Stimulated activated naive CD8-positive, alpha-beta T cell treated with anti-CD3 and anti-CD28 coated beads, Interleukin-15, Interleukin-2, amounts not matched to agents 100 ng/mL and 50 ng/mL, for 24 hours (primary cell): ENCODE measurements around the gene CRISPLD2.
"Not testable (repeated sequence)": the region's sequence is repeated elsewhere in the genome, so short reads cannot be mapped to it uniquely, and the experiment has no call there.

Experiments used
- H3K27ac Mint-ChIP-seq: one replicate; pipeline ENCODE4 v1.8.0; 2021; ENCODE audit warnings: mild to moderate bottlenecking, mixed read lengths
- H3K27me3 Mint-ChIP-seq: one replicate; pipeline ENCODE4 v1.8.0; 2021; ENCODE audit warnings: mixed read lengths
- H3K36me3 Mint-ChIP-seq: one replicate; pipeline ENCODE4 v1.8.0; 2021; ENCODE audit warnings: low read depth, mixed read lengths
- H3K4me1 Mint-ChIP-seq: one replicate; pipeline ENCODE4 v1.8.0; 2021; ENCODE audit warnings: low read depth, mixed read lengths
- H3K4me3 Mint-ChIP-seq: one replicate; pipeline ENCODE4 v1.8.0; 2021; ENCODE audit warnings: mild to moderate bottlenecking, mixed read lengths
- H3K9me3 Mint-ChIP-seq: one replicate; pipeline ENCODE4 v1.8.0; 2021; ENCODE audit warnings: mixed read lengths

The CRISPLD2 gene

DNA sequence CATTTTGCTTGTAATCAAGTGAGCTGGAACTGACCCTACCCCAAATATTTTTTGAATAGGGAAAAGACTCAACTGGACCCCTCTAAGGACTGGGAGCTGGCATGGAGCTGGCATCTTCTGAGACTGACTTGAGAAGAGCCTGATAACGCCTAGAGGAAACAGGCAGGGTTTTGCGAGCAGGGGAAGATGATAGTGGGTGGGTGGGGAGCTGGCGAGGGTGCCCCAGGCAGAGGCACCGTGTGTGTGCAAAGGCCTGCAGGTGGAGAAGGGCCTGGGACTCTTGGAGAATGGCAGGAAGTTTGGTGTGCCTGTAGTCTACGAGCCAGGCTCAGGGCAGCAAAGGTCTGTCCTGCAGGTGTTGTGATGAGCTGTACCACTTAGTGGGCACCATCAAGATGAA lies 4.1 kb downstream of the CRISPLD2 start:
- Mint-ChIP-seq H3K4me3 (no peak overlapping the region), H3K9me3 (no peaks in the 10 kb centered on the region), H3K36me3 (no peaks in the 10 kb centered on the region), H3K4me1 (peaks cover 9% of the 10 kb centered on the region), H3K27ac (no peak overlapping the region), H3K27me3 (peaks cover 42% of the 10 kb centered on the region)

DNA sequence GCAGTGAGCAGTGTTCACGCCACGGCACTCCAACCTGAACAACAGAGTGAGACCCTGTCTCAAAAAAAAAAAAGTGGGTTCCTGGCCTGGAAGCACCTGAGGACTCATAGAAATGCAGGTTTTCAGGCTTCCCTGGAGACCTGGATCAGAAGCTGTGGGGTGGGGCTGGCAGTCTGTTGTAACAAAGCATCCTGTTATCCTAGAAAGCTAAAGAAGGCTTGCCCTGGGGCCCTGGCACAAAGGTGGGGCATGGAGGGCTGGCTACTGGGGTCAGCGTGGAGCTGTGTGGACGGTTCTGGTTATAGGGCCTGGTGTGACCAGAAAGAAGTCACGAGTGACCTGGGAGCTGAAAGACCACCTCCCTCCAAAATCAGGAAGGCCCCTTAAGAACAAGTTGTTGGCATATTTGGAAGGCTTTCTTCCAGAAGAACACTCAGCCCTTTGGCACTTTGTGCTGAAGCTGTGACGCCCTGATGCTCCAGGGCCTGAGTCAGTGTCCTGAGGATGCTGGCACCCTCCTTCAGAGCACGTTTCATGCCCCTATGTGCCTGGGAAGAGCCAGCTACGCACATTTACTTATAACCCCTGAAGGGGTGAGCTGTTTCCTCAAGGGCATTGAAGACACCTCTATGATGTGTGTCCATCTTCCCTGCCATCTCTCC lies 6.2 kb downstream of the CRISPLD2 start:
- H3K9me3 Mint-ChIP-seq, result no peaks in the 10 kb centered on the region
- H3K27ac Mint-ChIP-seq, result no peak overlapping the region
- H3K4me1 Mint-ChIP-seq, result no peaks in the 10 kb centered on the region
- no peak overlapping the region for H3K4me3 Mint-ChIP-seq
- H3K36me3 Mint-ChIP-seq, result no peaks in the 10 kb centered on the region
- peaks cover 34% of the 10 kb centered on the region for H3K27me3 Mint-ChIP-seq

DNA sequence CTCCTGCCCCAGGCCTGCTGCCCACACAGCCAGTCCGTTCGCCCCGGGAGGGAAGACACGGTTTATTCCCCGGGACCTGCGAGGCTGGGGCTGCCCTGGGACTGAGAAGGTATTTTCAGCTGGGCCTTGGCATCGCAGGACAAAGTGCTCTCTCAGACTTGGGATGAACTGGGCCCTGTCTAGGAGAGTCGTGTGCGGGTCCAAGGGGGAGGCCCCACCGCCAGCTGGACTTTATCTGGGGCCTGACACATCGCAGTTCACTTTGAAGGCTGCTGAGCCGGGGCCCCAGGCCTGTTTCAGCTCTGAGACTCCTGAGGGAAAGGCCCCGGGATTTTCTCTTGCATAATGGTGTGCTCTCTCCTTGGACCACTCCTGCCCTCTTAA lies 6.8 kb downstream of the CRISPLD2 start:
- Mint-ChIP-seq H3K4me1 (no peaks in the 10 kb centered on the region), H3K9me3 (no peaks in the 10 kb centered on the region), H3K27ac (no peak overlapping the region), H3K4me3 (no peak overlapping the region), H3K27me3 (peaks cover 30% of the 10 kb centered on the region), H3K36me3 (no peaks in the 10 kb centered on the region)

DNA sequence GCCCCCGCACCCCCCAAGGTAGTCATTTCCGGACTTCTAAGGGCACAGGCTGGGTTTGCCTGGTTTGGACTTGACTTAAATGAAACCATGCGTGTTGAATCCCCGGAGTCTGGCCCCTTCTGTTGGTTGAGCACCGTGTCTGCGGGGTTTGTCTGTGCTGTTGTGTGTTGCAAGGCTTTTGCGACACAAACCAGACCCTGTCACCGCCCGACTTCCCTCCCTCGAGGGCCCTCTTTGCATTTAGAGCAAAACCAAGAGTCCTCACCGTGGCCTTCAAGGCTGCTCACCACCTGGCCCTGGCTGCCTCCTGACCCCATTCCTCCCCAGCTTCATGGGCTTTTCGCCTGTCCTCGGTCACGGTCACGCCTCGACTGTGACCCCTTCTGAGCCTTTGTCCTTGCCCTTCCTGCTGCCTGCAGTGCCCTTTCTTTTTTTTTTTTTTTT lies 7.4 kb downstream of the CRISPLD2 start:
- Mint-ChIP-seq H3K9me3 (no peaks in the 10 kb centered on the region), H3K27ac (no peak overlapping the region), H3K4me3 (no peak overlapping the region), H3K4me1 (no peaks in the 10 kb centered on the region), H3K27me3 (peaks cover 24% of the 10 kb centered on the region), H3K36me3 (no peaks in the 10 kb centered on the region)

DNA sequence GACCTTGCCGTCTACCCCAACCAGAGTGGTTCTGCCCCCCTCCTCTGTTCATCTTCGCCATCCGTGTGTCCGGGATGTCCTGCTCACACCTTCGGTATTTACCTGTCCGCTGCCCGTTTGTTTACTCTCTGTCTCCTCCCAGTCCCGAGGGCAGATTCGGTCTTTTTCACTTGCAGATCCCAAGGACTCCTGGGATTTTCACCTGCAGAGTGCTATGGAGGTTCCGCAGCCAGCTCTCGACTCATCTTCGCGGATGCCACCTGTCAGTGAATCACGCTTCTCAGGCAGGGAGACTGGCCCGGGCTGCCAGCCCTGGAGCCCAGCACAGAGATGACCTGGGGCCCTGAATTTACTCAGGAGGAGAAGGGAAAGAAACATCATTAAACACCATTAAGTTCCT lies 8.1 kb downstream of the CRISPLD2 start:
- Mint-ChIP-seq H3K27ac (no peak overlapping the region), H3K4me1 (no peaks in the 10 kb centered on the region), H3K9me3 (no peaks in the 10 kb centered on the region)

DNA sequence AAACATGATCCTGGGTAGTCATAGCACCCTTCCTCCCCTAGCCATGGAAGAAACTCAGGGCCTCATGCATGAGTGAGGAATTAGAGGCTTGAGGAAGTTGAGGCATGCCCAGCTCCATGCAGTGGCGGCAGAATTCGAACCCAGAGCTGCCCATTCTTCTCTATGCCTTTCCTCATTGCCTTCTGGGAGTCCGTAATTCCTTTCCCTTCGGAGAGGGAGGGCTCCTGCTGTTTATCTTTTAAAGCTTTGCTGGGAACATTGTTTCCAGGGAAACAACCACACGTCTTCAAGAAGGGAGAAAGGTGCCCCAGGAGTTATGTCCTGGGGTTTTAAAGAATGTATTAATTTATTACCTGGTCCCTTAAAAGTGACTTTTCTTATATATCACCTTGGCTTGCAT lies 8.5 kb downstream of the CRISPLD2 start:
- no peaks in the 10 kb centered on the region for H3K36me3 Mint-ChIP-seq
- no peaks in the 10 kb centered on the region for H3K9me3 Mint-ChIP-seq
- no peak overlapping the region for H3K4me3 Mint-ChIP-seq
- peaks cover 15% of the 10 kb centered on the region for H3K27me3 Mint-ChIP-seq
- H3K4me1 Mint-ChIP-seq, result no peaks in the 10 kb centered on the region
- H3K27ac Mint-ChIP-seq, result no peak overlapping the region

More for the DNA sequence above, 8.1 kb downstream of the CRISPLD2 start:
- H3K36me3 Mint-ChIP-seq, result no peaks in the 10 kb centered on the region
- H3K4me3 Mint-ChIP-seq, result no peak overlapping the region
- H3K27me3 Mint-ChIP-seq, result peaks cover 19% of the 10 kb centered on the region

DNA sequence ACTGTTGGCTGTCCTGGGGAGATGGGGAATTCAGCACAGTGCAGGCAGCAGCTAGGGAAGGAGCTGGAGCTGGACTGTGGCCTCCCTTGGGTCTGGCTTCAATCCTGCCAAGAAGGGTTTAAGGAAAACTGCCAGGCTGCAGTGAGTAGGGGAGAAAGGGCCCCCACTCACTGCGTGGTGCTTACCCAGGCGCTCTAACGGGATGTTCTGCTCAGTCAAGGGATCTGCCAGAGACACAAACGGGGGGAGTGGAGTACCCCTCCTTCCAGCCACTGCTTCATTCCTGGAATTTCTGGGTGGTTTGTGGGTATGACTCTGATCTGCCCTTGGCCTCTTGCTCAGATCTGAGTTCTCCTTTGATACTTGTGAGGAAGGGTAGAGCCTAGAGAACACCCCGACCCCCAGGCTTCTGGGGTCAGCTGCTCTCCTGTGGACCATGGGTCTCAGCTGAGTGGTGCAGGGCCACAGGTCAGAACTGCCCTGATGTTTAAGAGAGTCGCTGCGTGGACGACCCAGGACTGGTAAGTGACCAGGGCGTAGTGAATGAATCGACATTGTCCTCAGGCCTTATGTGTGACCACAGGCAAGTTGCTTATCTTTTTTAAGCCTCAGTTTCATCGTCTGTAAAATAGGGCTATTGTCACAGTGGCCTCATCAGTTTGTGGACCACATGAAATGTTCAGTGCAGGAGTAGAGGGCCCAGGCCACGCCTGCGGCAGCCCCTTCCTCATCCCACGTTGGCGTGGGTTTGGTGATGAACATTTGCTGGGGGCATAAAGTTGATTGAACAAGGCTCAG lies 9.6 kb downstream of the CRISPLD2 start:
- H3K27me3 Mint-ChIP-seq, result peaks cover 9% of the 10 kb centered on the region

DNA sequence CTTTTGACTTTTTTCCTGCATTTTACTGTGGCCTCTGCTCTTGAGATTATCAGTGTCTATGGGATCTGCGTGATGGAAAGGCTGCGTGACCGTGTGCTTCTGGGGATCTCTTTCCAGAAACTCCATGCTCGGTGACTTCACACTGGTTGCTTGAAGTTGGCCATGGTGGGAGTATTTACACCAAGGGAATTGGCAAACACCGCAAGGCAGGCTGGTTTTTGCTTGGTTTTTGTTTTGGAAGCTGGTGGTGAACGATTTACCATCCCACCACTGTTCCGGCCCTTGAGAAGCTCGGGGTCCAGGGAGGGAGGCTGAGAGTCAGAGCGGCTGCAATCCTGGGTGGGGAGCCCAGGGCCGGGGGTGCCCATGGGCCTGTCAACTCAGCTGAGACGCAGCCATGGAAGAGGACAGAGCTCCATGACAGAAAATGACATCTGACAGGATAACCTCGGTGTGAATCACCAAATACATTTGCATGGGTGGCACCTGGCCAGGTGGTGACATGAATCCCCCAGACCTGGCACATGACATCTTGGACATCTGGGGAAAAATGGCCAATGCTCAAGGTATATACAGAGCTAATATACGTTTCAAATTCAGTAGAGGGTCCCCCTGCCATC lies 11.1 kb downstream of the CRISPLD2 start:
- peaks cover 8% of the 10 kb centered on the region for H3K27me3 Mint-ChIP-seq
- H3K4me1 Mint-ChIP-seq, result no peaks in the 10 kb centered on the region
- H3K4me3 Mint-ChIP-seq, result no peak overlapping the region
- no peaks in the 10 kb centered on the region for H3K9me3 Mint-ChIP-seq
- H3K27ac Mint-ChIP-seq, result no peak overlapping the region
- no peaks in the 10 kb centered on the region for H3K36me3 Mint-ChIP-seq

More for the DNA sequence above, 9.6 kb downstream of the CRISPLD2 start:
- Mint-ChIP-seq H3K9me3 (no peaks in the 10 kb centered on the region), H3K27ac (no peak overlapping the region), H3K4me1 (no peaks in the 10 kb centered on the region), H3K4me3 (no peak overlapping the region), H3K36me3 (no peaks in the 10 kb centered on the region)

DNA sequence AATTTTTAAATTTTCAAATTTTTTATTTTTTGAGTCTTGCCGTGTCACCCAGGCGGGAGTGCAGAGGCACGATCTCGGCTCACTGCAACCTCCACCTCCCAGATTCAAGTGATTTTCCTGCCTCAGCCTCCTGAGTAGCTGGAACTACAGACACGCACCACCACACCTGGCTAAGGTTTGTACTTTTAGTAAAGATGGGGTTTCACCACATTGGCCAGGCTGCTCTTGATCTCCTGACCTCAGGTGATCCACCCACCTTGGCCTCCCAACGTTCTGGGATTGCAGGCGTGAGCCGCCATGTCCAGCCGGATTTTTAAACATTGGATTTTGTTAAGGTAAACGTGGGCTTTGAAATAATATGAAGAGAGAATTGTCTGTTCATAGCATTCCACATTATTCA lies 11.9 kb downstream of the CRISPLD2 start:
- not testable (repeated sequence) for H3K27me3 Mint-ChIP-seq, H3K4me3 Mint-ChIP-seq, H3K9me3 Mint-ChIP-seq, H3K27ac Mint-ChIP-seq, H3K4me1 Mint-ChIP-seq, H3K36me3 Mint-ChIP-seq

DNA sequence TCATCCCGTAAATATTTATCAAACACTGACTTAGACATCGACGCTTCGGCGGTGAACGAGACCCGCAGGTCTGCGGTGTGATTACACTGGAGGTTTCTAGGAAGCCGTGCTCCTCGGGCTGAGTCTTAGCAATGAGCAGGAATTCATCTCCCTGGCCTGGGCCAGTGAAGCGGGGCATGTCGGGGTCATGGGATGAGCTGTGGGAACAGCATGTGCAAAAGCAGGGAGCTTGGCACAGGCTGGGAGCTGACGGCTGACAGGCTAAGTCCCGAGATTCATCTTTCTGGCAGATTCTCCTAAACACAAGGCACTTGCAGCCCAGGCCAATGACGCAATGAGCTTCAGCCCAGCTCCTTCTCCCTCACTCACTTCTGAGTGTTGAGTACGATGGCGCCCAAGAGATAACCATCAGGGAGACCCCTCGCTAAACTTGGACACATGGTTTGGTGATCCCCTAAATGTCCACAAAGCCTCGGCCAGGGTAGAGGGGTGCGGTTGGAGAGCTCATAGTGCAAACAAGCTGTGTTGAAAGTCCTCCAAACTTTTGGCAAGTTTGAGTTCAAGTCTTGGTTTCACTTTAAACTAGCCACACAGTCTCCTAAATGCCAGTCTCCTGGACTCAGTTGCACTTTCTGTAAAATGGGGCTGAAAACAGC lies 12.8 kb downstream of the CRISPLD2 start:
- Mint-ChIP-seq H3K9me3 (no peaks in the 10 kb centered on the region), H3K4me1 (no peaks in the 10 kb centered on the region), H3K4me3 (no peak overlapping the region), H3K36me3 (no peaks in the 10 kb centered on the region), H3K27ac (no peak overlapping the region), H3K27me3 (peaks cover 8% of the 10 kb centered on the region)

DNA sequence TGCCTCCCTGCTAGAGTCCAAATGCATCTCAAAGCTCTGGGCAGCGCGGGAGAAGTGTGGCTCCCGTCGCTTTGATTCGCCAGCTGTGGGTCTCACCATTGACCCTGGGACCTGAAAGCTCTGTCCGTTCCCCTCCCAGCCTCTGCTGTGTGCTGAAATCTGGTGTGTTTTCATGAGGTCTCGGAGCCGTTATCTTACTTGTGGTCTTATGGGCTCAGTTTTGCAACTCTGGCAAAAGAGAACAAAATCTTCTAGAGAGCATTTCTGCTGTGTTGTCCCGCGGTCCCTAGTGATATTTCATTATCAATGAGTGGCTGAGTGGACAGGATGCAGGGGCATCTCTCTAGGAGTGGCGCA lies 13.3 kb downstream of the CRISPLD2 start:
- Mint-ChIP-seq H3K4me3 (no peak overlapping the region), H3K27me3 (peaks cover 8% of the 10 kb centered on the region), H3K9me3 (no peaks in the 10 kb centered on the region), H3K27ac (no peak overlapping the region), H3K36me3 (no peaks in the 10 kb centered on the region), H3K4me1 (no peaks in the 10 kb centered on the region)

DNA sequence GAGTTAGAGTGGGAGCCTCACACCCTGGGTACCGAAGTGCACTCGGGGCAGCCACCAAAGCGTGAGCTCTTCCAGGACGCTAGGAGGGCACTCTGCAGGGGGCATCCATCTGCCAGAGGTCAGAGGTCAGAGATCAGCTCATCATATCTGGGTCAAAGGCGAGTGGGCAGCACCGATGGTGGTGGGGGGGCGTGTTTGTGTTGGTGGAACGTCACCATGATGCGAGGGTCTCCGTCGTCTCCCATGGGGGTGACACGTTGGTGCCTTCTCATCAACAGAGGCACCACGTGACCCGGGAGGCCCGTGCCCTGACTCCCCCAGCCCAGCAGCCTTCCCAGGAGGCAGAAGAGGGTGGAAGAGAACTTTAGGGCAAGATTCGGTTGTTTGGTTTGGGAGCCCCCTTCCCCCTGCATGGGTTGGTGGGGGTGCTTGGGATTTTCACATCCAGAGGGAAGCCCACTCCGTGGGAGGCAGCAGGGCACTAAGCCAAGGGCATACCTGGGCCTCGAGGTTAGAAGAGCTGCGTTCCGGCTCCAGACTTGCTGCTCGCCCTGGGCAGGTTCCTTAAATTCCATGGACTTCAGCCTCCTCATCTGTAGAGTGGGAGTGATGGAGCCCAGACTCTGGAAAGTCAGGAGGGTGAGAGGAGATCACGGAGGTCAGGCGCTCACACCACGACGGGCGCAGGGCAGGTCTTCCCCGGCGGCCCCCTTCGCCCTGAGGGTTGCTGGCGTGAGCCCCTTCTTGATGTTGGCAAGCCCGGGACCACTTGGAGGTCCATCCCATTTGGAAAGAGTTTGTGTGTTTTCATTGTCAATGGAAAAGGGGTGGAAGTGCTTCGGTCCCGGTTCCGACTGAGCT lies 14.0 kb downstream of the CRISPLD2 start:
- Mint-ChIP-seq H3K27me3 (peaks cover 2% of the 10 kb centered on the region), H3K4me1 (no peaks in the 10 kb centered on the region), H3K4me3 (no peak overlapping the region), H3K9me3 (no peaks in the 10 kb centered on the region), H3K27ac (no peak overlapping the region), H3K36me3 (no peaks in the 10 kb centered on the region)

DNA sequence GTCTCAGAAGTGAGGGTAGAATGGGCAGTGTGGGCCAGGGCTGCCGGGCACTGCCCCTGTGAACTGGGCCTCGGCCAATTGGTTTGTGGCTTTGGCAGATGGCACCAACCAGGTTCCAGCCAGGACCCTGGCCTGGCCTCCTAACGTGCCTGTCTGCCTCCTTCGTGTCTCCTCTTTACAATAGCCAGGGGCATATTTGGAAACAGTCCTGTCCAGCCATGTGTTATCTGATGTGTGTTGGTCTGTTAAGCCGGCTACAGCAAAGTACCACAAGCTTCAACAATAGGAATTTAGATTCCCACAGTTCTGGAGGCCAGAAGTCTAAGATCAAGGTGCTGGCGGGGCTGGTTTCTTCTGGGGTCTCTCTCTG lies 14.6 kb downstream of the CRISPLD2 start:
- Mint-ChIP-seq H3K9me3 (no peaks in the 10 kb centered on the region), H3K4me3 (no peak overlapping the region), H3K4me1 (no peaks in the 10 kb centered on the region), H3K36me3 (no peaks in the 10 kb centered on the region), H3K27me3 (no peaks in the 10 kb centered on the region), H3K27ac (no peak overlapping the region)

DNA sequence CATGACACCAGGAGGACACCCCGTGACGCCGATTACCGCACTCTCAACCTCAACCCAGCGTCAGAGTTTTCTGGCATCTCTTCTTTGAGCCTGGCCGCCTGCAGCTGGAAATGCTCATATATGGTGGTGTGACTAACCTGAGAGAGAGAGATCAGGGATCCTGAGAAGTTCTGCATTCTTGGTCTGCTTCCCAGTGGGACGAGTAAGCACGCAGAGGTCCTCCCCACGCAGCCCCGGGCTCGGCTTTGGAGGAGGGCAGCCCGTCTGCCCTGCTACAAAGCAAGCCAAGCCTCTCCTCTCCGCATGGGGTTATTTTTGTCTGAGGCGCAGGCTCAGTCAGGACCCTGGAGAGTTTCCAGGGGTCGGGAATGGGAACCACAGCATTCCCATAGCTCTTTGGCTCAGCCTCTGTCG lies 16.5 kb downstream of the CRISPLD2 start:
- no peaks in the 10 kb centered on the region for H3K36me3 Mint-ChIP-seq
- H3K4me3 Mint-ChIP-seq, result no peak overlapping the region
- peaks cover 6% of the 10 kb centered on the region for H3K27me3 Mint-ChIP-seq
- no peaks in the 10 kb centered on the region for H3K9me3 Mint-ChIP-seq
- no peaks in the 10 kb centered on the region for H3K4me1 Mint-ChIP-seq
- no peak overlapping the region for H3K27ac Mint-ChIP-seq
